GM23248 (cell line): ENCODE results near the gene CELA2A.
"Not testable (repeated sequence)": the region's sequence is repeated elsewhere in the genome, so short reads cannot be mapped to it uniquely, and the experiment has no call there.

Experiments
- EZH2 ChIP-seq: fragments of 200-600 bp; sonication (generic); IDR thresholded peaks from 2 replicates; pipeline ENCODE4 v1.6.1; 2018; ENCODE audit warnings: antibody characterized with exemption, mild to moderate bottlenecking; ENCODE audit not compliant: insufficient read depth, poor library complexity, severe bottlenecking
- EZH2phosphoT487 ChIP-seq: fragments of 200-600 bp; sonication (generic); IDR thresholded peaks from 2 replicates; pipeline ENCODE4 v1.6.1; 2018; ENCODE audit warnings: antibody characterized with exemption, moderate library complexity, mild to moderate bottlenecking, low read depth; ENCODE audit not compliant: insufficient read depth

DNA sequence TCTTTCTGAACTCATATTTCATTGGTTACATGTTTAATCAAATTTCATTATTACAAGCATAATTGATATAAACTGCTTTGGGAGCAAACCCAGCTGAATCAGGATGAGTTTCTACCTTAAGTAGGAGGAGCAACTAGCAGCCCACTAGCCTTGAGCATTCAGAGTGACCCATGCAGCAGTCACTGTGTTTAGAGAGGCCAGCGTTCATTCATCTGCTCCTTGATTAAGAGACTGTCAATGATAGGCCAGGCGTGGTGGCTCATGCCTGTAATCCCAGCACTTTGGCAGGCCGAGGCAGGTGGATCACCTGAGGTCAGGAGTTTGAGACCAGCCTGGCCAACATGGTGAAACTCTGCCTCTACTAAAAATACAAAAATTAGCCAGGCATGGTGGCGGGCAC lies 1.9 kb downstream of the CELA2A start:
- not testable (repeated sequence) for TF ChIP-seq EZH2phosphoT487, EZH2
